Natural killer cell (primary cell): Measurements from ENCODE around the gene ELP4. TPM values are rescaled to one million over a fixed set of nuclear protein-coding genes. Genes with fewer than 3 reads are reported as not detected.

Experiments
- ATAC-seq, 3 donors: fragments of 150-1000 bp in 2 of 3; fragments of 200-7000 bp in 1 of 3; cut with Tn5 transposase; 1 replicate in 1 of 3; 2 replicates in 2 of 3; pipeline ENCODE4 v1.10.0; 2021; ENCODE audit warnings: mild to moderate bottlenecking in 2 of 3, moderate library complexity in 2 of 3
- DNase-seq, 2 donors: peaks; one replicate each; pipeline versions ENCODE4 v3.0.0 to v3.0.0-alpha.2; 2013 to 2021; ENCODE audit warnings: mixed read lengths in 1 of 2
- H3K27ac ChIP-seq: one replicate; pipeline ENCODE4 v1.5.1; 2013; ENCODE audit warnings: mild to moderate bottlenecking, low read length
- H3K27me3 ChIP-seq: one replicate; pipeline ENCODE4 v1.6.1; 2013; ENCODE audit warnings: low read length; ENCODE audit not compliant: control insufficient read depth, insufficient read depth
- H3K36me3 ChIP-seq: one replicate; pipeline ENCODE4 v1.6.1; 2013; ENCODE audit warnings: low read length; ENCODE audit not compliant: control insufficient read depth, insufficient read depth
- H3K4me1 ChIP-seq: one replicate; pipeline ENCODE4 v1.6.1; 2013; ENCODE audit warnings: low read length; ENCODE audit not compliant: control insufficient read depth, insufficient read depth
- H3K4me3 ChIP-seq: one replicate; pipeline ENCODE4 v1.5.1; 2013; ENCODE audit warnings: low read length
- H3K9me3 ChIP-seq: one replicate; pipeline ENCODE4 v1.6.1; 2013; ENCODE audit warnings: low read length; ENCODE audit not compliant: control insufficient read depth, insufficient read depth
- H3K27ac Mint-ChIP-seq, 2 donors: one replicate each; pipeline ENCODE4 v1.8.0; 2022; ENCODE audit warnings: mild to moderate bottlenecking in 2 of 2, mixed read lengths in 2 of 2, moderate library complexity in 1 of 2
- H3K27me3 Mint-ChIP-seq, 2 donors: one replicate each; pipeline ENCODE4 v1.8.0; 2022; ENCODE audit warnings: low read depth in 2 of 2, mixed read lengths in 2 of 2
- H3K36me3 Mint-ChIP-seq: one replicate; pipeline ENCODE4 v1.8.0; 2022; ENCODE audit warnings: mixed read lengths
- H3K4me1 Mint-ChIP-seq, 2 donors: one replicate each; pipeline ENCODE4 v1.8.0; 2022; ENCODE audit warnings: mixed read lengths in 2 of 2
- H3K4me3 Mint-ChIP-seq: one replicate; pipeline ENCODE4 v1.8.0; 2022; ENCODE audit warnings: mild to moderate bottlenecking, moderate library complexity, mixed read lengths
- H3K9me3 Mint-ChIP-seq, 2 donors: one replicate each; pipeline ENCODE4 v1.8.0; 2022; ENCODE audit warnings: mixed read lengths in 2 of 2
- CTCF ChIP-seq: fragments of 200-600 bp; IDR thresholded peaks from one replicate; pipeline ENCODE4 v1.8.0; 2022; ENCODE audit warnings: antibody characterized with exemption
- WGBS: methylation state at CpG from one replicate; pipeline ENCODE4 v1.1.7; 2013; ENCODE audit warnings: missing lambda C conversion rate; ENCODE audit not compliant: insufficient coverage; 5-methylcytosine and 5-hydroxymethylcytosine counted together
- intact Hi-C: fragments of 100-400 bp; cut with micrococcal nuclease; formaldehyde crosslinking; loops from one replicate; pipeline ENCODE4 v1.14.2; 2022
- total RNA-seq, 4 donors: library from RNA; stranded (reverse); fragments of 120-200 nt in 1 of 4; gene quantifications; one replicate each; pipeline versions ENCODE4 v1.2.3 to v1.2.4, GENCODE V29; 2013 to 2022

Gene ELP4
- total RNA-seq, 3 donors from 2014 or later (not counting 1 experiment from before 2014, with no cell fraction given), result 22.8 to 29.6 (median 23.4) TPM

GRCh38 chr11:31822927-31823643 lies 313.5 kb downstream of the ELP4 start:
- H3K4me1 Mint-ChIP-seq, result peaks cover 9 to 23% of the 10 kb centered on the region in 2 donors
- no peak overlapping the region for H3K4me3 Mint-ChIP-seq
- H3K27ac Mint-ChIP-seq, result no peak overlapping the region
- DNase-seq (no peak), ATAC-seq (no peak)
- TF ChIP-seq CTCF, result no peak
- Histone ChIP-seq H3K27ac (no peak overlapping the region), H3K9me3 (peaks cover 19% of the 10 kb centered on the region), H3K36me3 (no peaks in the 10 kb centered on the region), H3K4me3 (no peak overlapping the region), H3K27me3 (peaks cover 83% of the 10 kb centered on the region), H3K4me1 (peaks cover 10% of the 10 kb centered on the region)
- H3K27me3 Mint-ChIP-seq, result peaks cover 66 to 76% of the 10 kb centered on the region in 2 donors
- H3K36me3 Mint-ChIP-seq, result peaks cover 28% of the 10 kb centered on the region
- H3K9me3 Mint-ChIP-seq, result no peaks in the 10 kb centered on the region
- intact Hi-C loops, result no loop called here
- WGBS, result 31% methylated on average over 14 of the region's 14 CpGs

- Mint-ChIP-seq H3K9me3 (no peaks in the 10 kb centered on the region), H3K4me3 (no peak overlapping the region), H3K4me1 (peaks cover 10 to 22% of the 10 kb centered on the region in 2 donors), H3K27ac (no peak overlapping the region), H3K27me3 (peaks cover 70 to 72% of the 10 kb centered on the region in 2 donors), H3K36me3 (peaks cover 31% of the 10 kb centered on the region)
- intact Hi-C loops, result no loop called here
- WGBS, result 15% methylated on average over 21 of the region's 24 CpGs
- H3K27ac ChIP-seq, result no peak overlapping the region
- no peaks in the 10 kb centered on the region for H3K36me3 ChIP-seq
- H3K4me1 ChIP-seq, result peaks cover 6% of the 10 kb centered on the region
- TF ChIP-seq CTCF, result no peak
- no peak for ATAC-seq
- H3K4me3 ChIP-seq, result no peak overlapping the region
- no peak for DNase-seq
- H3K27me3 ChIP-seq, result peaks cover 82% of the 10 kb centered on the region
- H3K9me3 ChIP-seq, result peaks cover 13% of the 10 kb centered on the region
Measured at GRCh38 chr11:31823644-31824331, 314.2 kb downstream of the ELP4 start.

GRCh38 chr11:31824332-31824878 lies 314.8 kb downstream of the ELP4 start:
- no peak overlapping the region for H3K4me3 Mint-ChIP-seq
- WGBS, result 13% methylated on average over 13 of the region's 18 CpGs
- DNase-seq, result no peak

More at GRCh38 chr11:31824332-31824878, 314.8 kb downstream of the ELP4 start:
- H3K4me1 ChIP-seq, result peaks cover 6% of the 10 kb centered on the region
- H3K36me3 ChIP-seq, result no peaks in the 10 kb centered on the region
- no peaks in the 10 kb centered on the region for H3K9me3 Mint-ChIP-seq
- no peak for ATAC-seq
- peaks cover 12% of the 10 kb centered on the region for H3K9me3 ChIP-seq
- peaks cover 73 to 75% of the 10 kb centered on the region in 2 donors for H3K27me3 Mint-ChIP-seq
- H3K27me3 ChIP-seq, result peaks cover 82% of the 10 kb centered on the region
- H3K4me3 ChIP-seq, result no peak overlapping the region
- TF ChIP-seq CTCF, result no peak
- no peak overlapping the region for H3K27ac Mint-ChIP-seq
- H3K36me3 Mint-ChIP-seq, result peaks cover 35% of the 10 kb centered on the region
- H3K27ac ChIP-seq, result no peak overlapping the region
- H3K4me1 Mint-ChIP-seq, result peaks cover 10 to 22% of the 10 kb centered on the region in 2 donors
- intact Hi-C loops, result no loop called here
